ENCODE data around the gene NANS. TPM values are rescaled to one million over a fixed set of nuclear protein-coding genes. Genes with fewer than 3 reads are reported as not detected.
A peak's percentile ranks its signal among the peaks of the same experiment; 100 is the strongest.

The NANS gene
- polyA plus RNA-seq, 3 donors = 41.3 to 109 (median 95.9) TPM

- Histone ChIP-seq H3K4me2 (replicated peaks; ENCODE audit: extremely low read depth, low read length, poor library complexity, severe bottlenecking) (no peak overlapping the region), H3K79me2 (ENCODE audit: insufficient read depth, low read length) (peaks cover 52% of the 10 kb centered on the region), H3K4me3 (replicated peaks in 1 of 3; ENCODE audit: low read depth in 2 of 3, low read length in 3 of 3) (no peak overlapping the region), H3K27me3 (ENCODE audit: control insufficient read depth in 2 of 2, insufficient read depth in 2 of 2, low read length in 2 of 2) (no peaks in the 10 kb centered on the region), H3K36me3 (replicated peaks in 1 of 2; ENCODE audit: control insufficient read depth in 1 of 2, insufficient read depth in 2 of 2, low read length in 2 of 2) (peaks cover 0 to 8% of the 10 kb centered on the region in 2 donors), H4K20me1 (ENCODE audit: insufficient read depth, low read length) (no peaks in the 10 kb centered on the region), H2AFZ (ENCODE audit: insufficient read depth, low read depth, low read length, poor library complexity, severe bottlenecking) (no peak overlapping the region), H3K9me3 (replicated peaks in 1 of 2; ENCODE audit: control insufficient read depth in 1 of 2, insufficient read depth in 1 of 2, low read length in 2 of 2) (no peaks in the 10 kb centered on the region), H3K4me1 (ENCODE audit: control insufficient read depth in 1 of 2, insufficient read depth in 2 of 2, low read length in 2 of 2) (peaks cover 13 to 25% of the 10 kb centered on the region in 2 donors), H3K9ac (ENCODE audit: insufficient read depth, low read length, poor library complexity, severe bottlenecking) (no peak overlapping the region), H3K27ac (ENCODE audit: low read depth in 1 of 2, low read length in 2 of 2) (no peak overlapping the region)
- no peak overlapping the region for H3K27ac Mint-ChIP-seq
- 67% methylated on average over 1 of the region's 4 CpGs for WGBS (ENCODE audit: insufficient coverage)
- TF ChIP-seq CTCF (IDR thresholded peaks at IDR 0.05) = no peak
- peaks cover 0 to 3% (median 0%) of the 10 kb centered on the region in 3 donors for H3K27me3 Mint-ChIP-seq (ENCODE audit: low read depth in 3 of 3)
- peaks cover 4 to 8% of the 10 kb centered on the region in 2 donors for H3K36me3 Mint-ChIP-seq
- peaks cover 29% of the 10 kb centered on the region for H3K4me1 Mint-ChIP-seq
- intact Hi-C loops (cut with micrococcal nuclease) = loop anchor here in 1 of 2 donors (10.0 kb wide), 1 partner anchor 66 kb away; the partner anchor contains the start of gene ANP32B
- H3K9me3 Mint-ChIP-seq = peaks cover 0 to 2% (median 0%) of the 10 kb centered on the region in 7 donors
- H3K4me3 Mint-ChIP-seq = no peak overlapping the region
- no peak for DNase-seq
These were observed 6.2 kb upstream of the NANS start for GRCh38 chr9:98050351-98050750.

- Histone ChIP-seq H3K27ac (ENCODE audit: low read depth in 1 of 2, low read length in 2 of 2) (no peak overlapping the region), H3K36me3 (replicated peaks in 1 of 2; ENCODE audit: control insufficient read depth in 1 of 2, insufficient read depth in 2 of 2, low read length in 2 of 2) (peaks cover 0 to 10% of the 10 kb centered on the region in 2 donors), H3K9ac (ENCODE audit: insufficient read depth, low read length, poor library complexity, severe bottlenecking) (no peak overlapping the region), H3K4me1 (ENCODE audit: control insufficient read depth in 1 of 2, insufficient read depth in 2 of 2, low read length in 2 of 2) (peaks cover 23 to 24% of the 10 kb centered on the region in 2 donors), H3K79me2 (ENCODE audit: insufficient read depth, low read length) (peaks cover 38% of the 10 kb centered on the region), H3K4me2 (replicated peaks; ENCODE audit: extremely low read depth, low read length, poor library complexity, severe bottlenecking) (no peak overlapping the region), H2AFZ (ENCODE audit: insufficient read depth, low read depth, low read length, poor library complexity, severe bottlenecking) (no peak overlapping the region), H4K20me1 (ENCODE audit: insufficient read depth, low read length) (peaks cover 22% of the 10 kb centered on the region), H3K4me3 (replicated peaks in 1 of 3; ENCODE audit: low read depth in 2 of 3, low read length in 3 of 3) (no peak overlapping the region), H3K9me3 (replicated peaks in 1 of 2; ENCODE audit: control insufficient read depth in 1 of 2, insufficient read depth in 1 of 2, low read length in 2 of 2) (no peaks in the 10 kb centered on the region), H3K27me3 (ENCODE audit: control insufficient read depth in 2 of 2, insufficient read depth in 2 of 2, low read length in 2 of 2) (no peaks in the 10 kb centered on the region)
- no peak overlapping the region for H3K4me3 Mint-ChIP-seq
- H3K36me3 Mint-ChIP-seq = peaks cover 0 to 16% of the 10 kb centered on the region in 2 donors
- H3K27me3 Mint-ChIP-seq (ENCODE audit: low read depth in 3 of 3) = peaks cover 0 to 2% (median 0%) of the 10 kb centered on the region in 3 donors
- intact Hi-C loops (cut with micrococcal nuclease) = loop anchor here in 1 of 2 donors (10.0 kb wide), 1 partner anchor 70 kb away; the partner anchor contains the start of gene ANP32B
- no CpG with 5 or more reads among the region's 7 CpGs for WGBS (ENCODE audit: insufficient coverage)
- peak overlapping the region in 1 of 7 donors; percentile 8 for H3K27ac Mint-ChIP-seq
- no peak for TF ChIP-seq CTCF (IDR thresholded peaks at IDR 0.05)
- H3K4me1 Mint-ChIP-seq = peaks cover 31% of the 10 kb centered on the region
- no peaks in the 10 kb centered on the region for H3K9me3 Mint-ChIP-seq
- no peak for DNase-seq
These were observed 2.1 kb upstream of the NANS start for GRCh38 chr9:98054376-98054951.

Data from CD14-positive monocyte (primary cell).